ENCODE measurements around the gene CACNA1B.

- TF ChIP-seq POLR2A (IDR thresholded peaks at IDR 0.05) (no peak), CTCF (IDR thresholded peaks at IDR 0.05) (no peak)
These were observed 194.1 kb downstream of the CACNA1B start for GRCh38 chr9:138071731-138072130.

All from suprapubic skin (tissue), 3 donors.